SKM-1 (cell line): ENCODE data around the gene CAVIN3.
A peak's percentile ranks its signal among the peaks of the same experiment; 100 is the strongest.
"Not testable (repeated sequence)": the region's sequence is repeated elsewhere in the genome, so short reads cannot be mapped to it uniquely, and the experiment has no call there.

Experiments
- DNase-seq: peaks from one replicate; lab custom pipeline; 2025; ENCODE audit not compliant: unreplicated experiment; lab: John Stamatoyannopoulos, UW

Gene CAVIN3

DNA sequence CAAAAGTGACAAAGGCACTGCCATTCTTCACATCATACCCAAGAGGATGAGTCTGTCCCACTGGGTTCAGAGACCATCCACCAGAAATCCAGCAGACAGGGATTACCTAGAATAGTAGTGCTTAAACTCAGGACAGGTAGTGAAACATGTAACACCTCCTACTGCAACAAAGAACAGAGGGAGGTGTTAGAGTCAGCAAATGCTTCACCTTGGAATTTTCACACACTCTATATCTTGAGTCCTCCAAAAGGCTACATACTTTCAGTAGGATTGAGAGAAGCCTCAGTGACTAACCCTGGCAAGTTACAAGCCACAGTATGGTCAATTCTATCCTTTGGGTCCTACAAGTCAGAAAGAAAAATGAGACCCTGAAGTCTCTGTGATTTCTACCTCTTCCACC, 6.0 kb upstream of the CAVIN3 start:
- DNase-seq, result no peak

DNA sequence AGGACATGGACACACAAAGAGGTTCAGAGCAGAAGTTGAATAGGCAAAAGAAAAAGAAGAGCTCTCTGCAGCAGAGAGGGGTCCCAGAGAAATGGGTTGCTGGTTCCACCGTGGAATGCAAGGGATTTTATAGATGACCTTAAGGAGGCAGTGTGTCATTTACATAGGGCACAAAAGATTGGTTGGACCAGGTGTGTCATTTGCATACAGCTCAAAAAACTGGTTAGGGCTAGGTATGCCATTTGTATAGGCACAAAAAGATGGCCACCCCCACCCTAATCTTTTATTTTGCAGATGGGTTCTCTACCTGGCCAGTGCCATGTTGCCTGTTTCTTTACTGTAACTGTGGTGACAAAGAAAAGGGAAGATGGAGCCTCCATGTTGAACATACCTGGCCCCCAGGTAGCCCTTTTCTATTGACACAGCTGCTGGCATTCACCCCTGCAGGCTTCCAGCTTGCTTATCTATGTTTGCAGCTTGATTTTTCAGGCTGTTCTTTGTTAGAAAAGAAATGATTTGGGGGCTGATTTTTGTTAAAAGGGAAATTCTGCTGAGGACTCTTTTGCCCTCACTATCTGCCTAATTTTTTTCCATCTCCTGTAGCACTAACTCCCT, 3.1 kb upstream of the CAVIN3 start:
- no peak for DNase-seq

DNA sequence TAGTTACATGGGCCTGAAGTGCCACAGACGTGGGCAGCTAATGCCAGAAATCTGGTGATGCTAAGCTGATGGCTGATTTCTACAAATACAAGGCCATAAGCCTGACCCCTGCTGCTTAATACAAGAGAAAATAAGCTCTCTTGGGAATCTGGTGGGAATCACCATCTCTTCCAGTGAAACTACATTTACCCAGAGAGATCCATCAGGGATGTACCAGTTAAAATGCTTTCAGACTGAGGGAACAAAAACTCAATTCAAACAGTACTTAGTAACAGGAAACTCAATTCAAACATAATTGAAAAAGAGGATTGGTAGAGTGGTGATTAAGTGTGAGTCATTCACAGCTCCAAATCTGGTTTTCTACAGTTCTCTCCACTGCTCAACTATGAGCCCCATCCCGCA, 1.7 kb upstream of the CAVIN3 start:
- DNase-seq, result no peak

DNA sequence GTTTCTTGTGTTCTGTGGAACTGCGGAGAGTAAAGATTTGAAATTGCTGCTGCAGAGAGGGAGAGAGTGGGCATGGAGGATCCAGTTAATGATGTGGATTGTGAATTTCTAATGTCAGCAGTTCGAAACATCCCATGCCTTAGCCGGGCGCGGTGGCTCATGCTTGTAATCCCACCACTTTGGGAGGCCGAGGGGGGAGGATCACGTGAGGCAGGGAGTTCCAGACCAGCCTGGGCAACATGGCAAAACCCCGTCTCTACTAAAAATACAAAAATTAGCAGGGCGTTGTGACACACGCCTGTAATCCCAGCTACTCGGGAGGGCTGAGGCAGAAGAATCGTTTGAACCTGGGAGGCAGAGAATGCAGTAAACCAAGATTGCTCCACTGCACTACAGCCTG, 1.1 kb upstream of the CAVIN3 start:
- no peak for DNase-seq

DNA sequence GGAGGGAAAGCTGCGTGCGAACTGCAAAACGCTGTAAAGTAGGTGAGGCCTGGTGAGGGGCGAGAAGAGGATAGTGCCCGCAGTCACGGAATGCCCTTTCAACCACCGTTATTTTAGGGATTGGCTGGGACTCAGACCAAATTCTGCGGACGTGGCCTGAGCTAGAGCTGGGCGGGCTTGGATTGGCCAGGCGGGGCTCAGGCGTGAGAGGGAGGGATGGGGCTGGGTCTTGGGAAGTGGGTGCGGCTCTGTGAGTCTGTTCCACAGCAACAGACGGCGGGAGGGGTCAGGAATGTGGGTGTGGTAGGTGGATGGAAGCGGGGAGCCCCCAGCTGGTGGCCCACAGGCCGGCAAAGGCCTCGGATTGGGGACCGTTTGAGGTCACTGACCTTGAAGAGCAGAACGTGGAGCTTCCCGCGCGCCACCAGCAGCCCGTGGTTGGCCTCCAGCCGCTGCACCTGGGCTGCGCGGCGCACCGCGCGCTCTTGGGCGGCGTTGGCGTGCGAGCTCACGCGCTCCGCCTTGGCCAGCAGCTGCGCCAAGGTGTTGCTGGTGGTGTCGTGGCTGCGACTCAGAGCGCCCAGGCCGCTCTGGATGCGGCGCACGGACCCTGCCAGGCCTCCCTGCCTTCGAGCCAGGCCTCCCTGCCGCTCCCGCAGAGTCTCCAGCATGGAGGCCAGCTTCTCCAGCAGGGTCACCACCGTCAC, 444 bp downstream of the CAVIN3 start:
- no peak for DNase-seq

GRCh38 chr11:6319001-6319703, 1.1 kb downstream of the CAVIN3 start:
- DNase-seq, result no peak

GRCh38 chr11:6318204-6318603, 2.1 kb downstream of the CAVIN3 start:
- DNase-seq, result no peak

- DNase-seq, result peak; percentile 44
Measured at GRCh38 chr11:6315811-6316425, 4.4 kb downstream of the CAVIN3 start.

DNA sequence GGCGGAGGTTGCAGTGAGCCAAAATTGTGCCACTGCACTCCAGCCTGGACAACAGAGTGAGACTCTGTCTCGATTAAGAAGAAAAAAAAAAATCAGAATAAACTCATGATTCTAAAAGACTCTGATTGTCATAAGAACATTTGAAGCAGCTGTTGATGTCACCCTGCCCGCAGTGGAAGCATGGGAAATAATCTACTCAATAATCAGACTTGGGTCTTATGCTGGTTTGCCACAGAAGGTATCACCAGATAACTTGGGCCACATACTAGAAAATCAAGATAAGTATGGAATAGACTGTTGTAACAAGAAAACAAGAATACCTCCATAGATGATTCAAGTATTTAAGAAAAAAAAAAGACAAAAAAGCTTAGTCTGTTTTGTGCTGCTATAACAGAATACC, 8.2 kb downstream of the CAVIN3 start:
- DNase-seq, result no peak

DNA sequence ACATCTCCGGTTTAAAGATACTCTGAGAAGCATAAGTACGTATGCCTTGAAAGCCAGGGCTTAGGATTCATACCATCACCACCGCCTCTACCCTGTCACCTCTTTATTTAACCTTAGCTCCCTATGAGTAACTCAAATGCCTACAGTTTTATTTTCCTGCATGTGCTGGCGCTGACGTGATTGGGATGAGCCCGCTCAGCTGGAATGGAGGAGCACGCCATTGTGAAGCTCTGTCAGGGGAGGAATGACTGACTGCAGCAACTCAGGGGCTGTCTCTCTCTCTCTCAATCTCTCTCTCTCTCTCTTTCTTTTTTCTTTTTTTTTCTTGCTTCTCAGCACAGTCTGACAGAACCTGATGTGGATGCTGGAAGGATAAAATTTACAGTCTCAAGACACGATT, 12.4 kb downstream of the CAVIN3 start:
- DNase-seq, result no peak

DNA sequence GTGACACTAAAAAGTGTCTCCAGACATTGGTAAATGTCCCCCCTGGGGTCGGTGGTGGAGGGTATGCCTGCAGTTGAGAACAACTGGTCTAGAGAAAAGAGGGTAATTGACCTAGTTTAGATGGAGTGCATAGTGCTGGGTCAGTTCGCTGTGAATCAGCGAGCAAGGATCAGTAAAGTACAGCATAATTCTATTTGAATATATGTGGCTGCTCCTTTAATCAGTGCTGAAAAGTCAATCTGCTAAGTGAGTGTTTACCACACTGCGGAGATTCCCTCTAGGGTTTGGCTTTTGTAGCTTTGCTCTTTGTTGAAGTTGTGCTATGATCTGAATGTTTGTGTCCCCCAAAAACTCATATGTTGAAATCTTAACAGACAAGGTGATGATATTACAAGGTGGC, 15.0 kb downstream of the CAVIN3 start:
- DNase-seq, result no peak

GRCh38 chr11:6303661-6304060, 16.6 kb downstream of the CAVIN3 start:
- no peak for DNase-seq

GRCh38 chr11:6301096-6301495, 19.2 kb downstream of the CAVIN3 start:
- DNase-seq, result no peak

- no peak for DNase-seq
Measured at GRCh38 chr11:6300325-6300724, 20.0 kb downstream of the CAVIN3 start.

DNA sequence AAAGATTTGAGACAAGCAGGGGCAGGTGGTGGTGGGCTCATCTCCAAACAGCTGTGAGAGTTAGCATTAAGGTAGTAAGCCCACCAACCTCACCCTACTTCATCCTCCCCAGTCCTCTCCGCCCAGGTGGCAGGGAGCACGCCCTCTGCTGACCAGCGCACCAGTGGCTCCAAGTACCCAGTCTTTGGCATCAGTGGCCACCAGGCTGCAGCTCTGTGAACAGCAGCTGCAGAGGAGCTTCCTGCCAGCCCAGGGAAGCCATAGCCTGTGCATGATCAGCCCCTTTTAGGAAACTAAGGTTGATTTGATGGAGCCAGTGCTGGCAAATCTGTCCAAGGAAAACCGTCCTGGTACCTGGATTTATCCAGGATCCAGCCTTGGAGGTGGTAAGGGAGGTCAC, 21.7 kb downstream of the CAVIN3 start:
- peak; percentile 17 for DNase-seq

- no peak for DNase-seq
Measured at GRCh38 chr11:6297831-6298230, 22.5 kb downstream of the CAVIN3 start.

- DNase-seq, result no peak
Measured at GRCh38 chr11:6285019-6285418, 35.3 kb downstream of the CAVIN3 start.

DNA sequence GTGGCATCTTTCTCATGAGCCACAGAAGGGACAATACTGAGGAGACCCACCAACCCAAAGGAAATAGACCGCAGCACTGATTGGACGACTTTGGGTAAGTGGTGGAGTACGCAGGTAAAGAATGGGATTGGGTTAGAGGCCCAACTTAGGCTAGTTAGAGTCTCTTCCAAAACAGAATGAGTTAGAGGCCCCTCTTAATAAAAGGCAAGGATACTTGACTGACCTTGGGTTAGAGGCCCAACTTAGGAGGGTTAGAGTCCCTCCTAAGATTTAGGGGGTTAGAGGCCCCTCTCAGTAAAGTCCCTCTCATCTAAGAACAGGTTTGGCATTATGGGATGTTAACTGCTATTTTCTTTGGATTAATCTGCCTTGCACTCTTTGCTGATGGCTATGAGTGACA, 36.1 kb downstream of the CAVIN3 start:
- no peak for DNase-seq

- DNase-seq, result no peak
Measured at GRCh38 chr11:6283453-6284023, 36.8 kb downstream of the CAVIN3 start.

DNA sequence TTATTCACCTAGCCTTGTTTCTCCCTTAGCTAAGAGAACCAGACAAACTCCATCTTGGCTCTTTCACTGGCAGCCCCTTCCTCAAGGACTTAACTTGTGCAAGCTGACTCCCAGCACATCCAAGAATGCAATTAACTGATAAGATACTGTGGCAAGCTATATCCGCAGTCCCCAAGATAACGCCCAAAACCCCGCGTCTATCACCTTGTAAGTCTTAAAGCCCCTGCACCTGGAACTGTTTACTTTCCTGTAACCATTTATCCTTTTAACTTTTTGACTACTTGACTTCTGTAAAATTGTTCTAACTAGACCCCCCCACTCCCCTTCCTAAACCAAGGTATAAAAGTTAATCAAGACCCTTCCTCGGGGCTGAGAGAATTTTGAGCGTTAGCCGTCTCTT, 39.5 kb downstream of the CAVIN3 start:
- DNase-seq, result not testable (repeated sequence)

GRCh38 chr11:6273188-6273587, 47.1 kb downstream of the CAVIN3 start:
- no peak for DNase-seq

DNA sequence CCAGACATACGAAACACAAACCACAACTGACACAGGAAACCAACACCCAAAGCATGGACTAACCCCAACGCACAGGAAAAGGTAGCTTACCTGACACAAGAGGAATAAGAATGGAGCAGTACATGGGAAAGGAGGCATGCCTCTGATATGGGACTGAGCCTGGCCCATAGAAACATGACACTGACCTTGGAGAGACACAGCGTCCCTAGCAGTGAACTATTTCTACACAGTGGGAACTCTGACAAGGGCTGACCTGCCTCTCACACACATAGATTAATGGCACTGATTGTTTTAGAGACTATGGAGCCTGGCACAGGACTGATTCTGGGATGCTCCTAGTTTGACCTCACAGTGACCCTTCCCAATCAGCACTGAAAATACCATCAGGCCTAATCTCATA, 48.7 kb downstream of the CAVIN3 start:
- DNase-seq, result no peak
